GM23338 (cell line): ENCODE measurements around the gene ENTPD5. TPM values are rescaled to one million over a fixed set of nuclear protein-coding genes. Genes with fewer than 3 reads are reported as not detected.

Experiments used
- ATAC-seq: fragments of 200-7000 bp; cut with Tn5 transposase; 3 replicates; pipeline ENCODE4 v1.9.1; 2020
- DNase-seq: peaks from one replicate; pipeline ENCODE4 v3.0.0-alpha.2; 2015; ENCODE audit warnings: low spot score
- H2AFZ ChIP-seq: fragments of 200-600 bp; sonication (generic); 2 replicates; pipeline ENCODE4 v1.8.0; 2016; ENCODE audit warnings: antibody characterized with exemption, mild to moderate bottlenecking, moderate library complexity
- H3F3A ChIP-seq: fragments of 200-600 bp; sonication (generic); replicated peaks from 2 replicates; pipeline ENCODE4 v1.8.0; 2017; ENCODE audit warnings: antibody characterized with exemption, mixed run types, low read depth
- H3K27ac ChIP-seq: fragments of 200-600 bp; sonication (generic); 2 replicates; pipeline ENCODE4 v1.6.1; 2016; ENCODE audit warnings: low read depth
- H3K27me3 ChIP-seq: fragments of 200-600 bp; sonication (generic); 2 replicates; pipeline ENCODE4 v1.8.0; 2016; ENCODE audit warnings: mild to moderate bottlenecking, mixed run types, moderate library complexity; ENCODE audit not compliant: insufficient read depth
- H3K36me3 ChIP-seq: fragments of 200-600 bp; sonication (generic); 2 replicates; pipeline ENCODE4 v1.8.0; 2016; ENCODE audit warnings: mild to moderate bottlenecking; ENCODE audit not compliant: insufficient read depth
- H3K4me1 ChIP-seq: fragments of 200-600 bp; sonication (generic); 2 replicates; pipeline ENCODE4 v1.8.0; 2016; ENCODE audit warnings: mild to moderate bottlenecking, moderate library complexity; ENCODE audit not compliant: insufficient read depth
- H3K4me2 ChIP-seq: fragments of 200-600 bp; sonication (generic); 2 replicates; pipeline ENCODE4 v1.7.1; 2017; ENCODE audit warnings: mixed run types
- H3K4me3 ChIP-seq: fragments of 200-600 bp; sonication (generic); 2 replicates; pipeline ENCODE4 v1.6.1; 2016; ENCODE audit warnings: mixed run types
- H3K79me2 ChIP-seq: fragments of 200-600 bp; sonication (generic); replicated peaks from 2 replicates; pipeline ENCODE4 v1.8.0; 2017; ENCODE audit warnings: mild to moderate bottlenecking; ENCODE audit not compliant: insufficient read depth
- H3K9me2 ChIP-seq: fragments of 200-600 bp; sonication (generic); 2 replicates; pipeline ENCODE4 v1.8.0; 2017; ENCODE audit not compliant: insufficient read depth
- H4K20me1 ChIP-seq: fragments of 200-600 bp; sonication (generic); replicated peaks from 2 replicates; pipeline ENCODE4 v1.8.0; 2017; ENCODE audit warnings: mild to moderate bottlenecking; ENCODE audit not compliant: insufficient read depth
- H3K27ac Mint-ChIP-seq: 2 replicates; pipeline ENCODE4 v1.8.0; 2020; ENCODE audit warnings: inconsistent platforms, mild to moderate bottlenecking, moderate library complexity, mixed read lengths
- H3K27me3 Mint-ChIP-seq: 3 replicates; pipeline ENCODE4 v1.8.0; 2022; ENCODE audit warnings: low read depth, mild to moderate bottlenecking, moderate library complexity, mixed read lengths, inconsistent platforms; ENCODE audit not compliant: insufficient read depth, poor library complexity
- H3K36me3 Mint-ChIP-seq: 3 replicates; pipeline ENCODE4 v1.8.0; 2021; ENCODE audit warnings: low read depth, mild to moderate bottlenecking, inconsistent platforms, moderate library complexity, mixed read lengths
- H3K4me1 Mint-ChIP-seq: 3 replicates; pipeline ENCODE4 v1.8.0; 2020; ENCODE audit warnings: mild to moderate bottlenecking, inconsistent platforms, mixed read lengths
- H3K4me3 Mint-ChIP-seq: 3 replicates; pipeline ENCODE4 v1.8.0; 2021; ENCODE audit warnings: moderate library complexity, mild to moderate bottlenecking, inconsistent platforms, mixed read lengths
- H3K9me3 Mint-ChIP-seq: 3 replicates; pipeline ENCODE4 v1.8.0; 2020; ENCODE audit warnings: moderate library complexity, mild to moderate bottlenecking, inconsistent platforms, mixed read lengths
- CREB1 ChIP-seq: fragments of 250-450 bp; sonication (Bioruptor Pico); IDR thresholded peaks from 2 replicates; pipeline ENCODE4 v1.5.0; 2020; ENCODE audit warnings: low read depth, mild to moderate bottlenecking, moderate library complexity
- CTCF ChIP-seq, 2 experiments: fragments of 200-600 bp in 1 of 2; sonication (generic) in 1 of 2; conservative IDR thresholded peaks; 2 replicates each; pipeline versions ENCODE4 v1.5.1 to v1.6.1; 2016 to 2017; ENCODE audit warnings: antibody characterized with exemption in 2 of 2, low read depth in 2 of 2, mild to moderate bottlenecking in 2 of 2, moderate library complexity in 1 of 2
- ETS1 ChIP-seq: IDR thresholded peaks from 2 replicates; pipeline ENCODE4 v1.6.1; 2016; ENCODE audit warnings: antibody characterized with exemption
- EZH2 ChIP-seq: fragments of 200-600 bp; sonication (generic); IDR thresholded peaks from one replicate; pipeline ENCODE4 v1.8.0; 2017; ENCODE audit warnings: antibody characterized with exemption, mild to moderate bottlenecking, low read depth; ENCODE audit not compliant: unreplicated experiment
- EZH2phosphoT487 ChIP-seq: fragments of 200-600 bp; sonication (generic); IDR thresholded peaks from one replicate; pipeline ENCODE4 v1.8.1; 2018; ENCODE audit warnings: antibody characterized with exemption; ENCODE audit not compliant: unreplicated experiment
- JUNB ChIP-seq: IDR thresholded peaks from one replicate; pipeline ENCODE4 v1.6.1; 2016; ENCODE audit warnings: antibody characterized with exemption; ENCODE audit not compliant: unreplicated experiment
- NANOG ChIP-seq: IDR thresholded peaks from 2 replicates; pipeline ENCODE4 v1.6.1; 2016; ENCODE audit warnings: antibody characterized with exemption, borderline replicate concordance
- POLR2AphosphoS5 ChIP-seq: IDR thresholded peaks from 2 replicates; pipeline ENCODE4 v1.6.1; 2016; ENCODE audit warnings: antibody characterized with exemption, low read depth
- REST ChIP-seq: IDR thresholded peaks from one replicate; pipeline ENCODE4 v1.6.1; 2018; ENCODE audit warnings: antibody characterized with exemption; ENCODE audit not compliant: unreplicated experiment
- STAT1 ChIP-seq: IDR thresholded peaks from one replicate; pipeline ENCODE4 v1.6.1; 2016; ENCODE audit warnings: antibody characterized with exemption; ENCODE audit not compliant: unreplicated experiment
- ZNF114 ChIP-seq: fragments of 250-450 bp; sonication (Bioruptor Pico); IDR thresholded peaks from 2 replicates; pipeline ENCODE4 v1.5.0; 2020; ENCODE audit warnings: mild to moderate bottlenecking, moderate library complexity
- ZNF331 ChIP-seq: fragments of 250-450 bp; sonication (Bioruptor Pico); IDR thresholded peaks from 2 replicates; pipeline ENCODE4 v1.5.0; 2020; ENCODE audit warnings: low read depth, mild to moderate bottlenecking, moderate library complexity
- ZNF462 ChIP-seq: fragments of 250-450 bp; sonication (Bioruptor Pico); IDR thresholded peaks from 2 replicates; pipeline ENCODE4 v1.5.0; 2020; ENCODE audit warnings: mild to moderate bottlenecking, moderate library complexity
- polyA plus RNA-seq: library from polyadenylated mRNA; unstranded; fragments of >200 nt; fragmentation: Nextera tagmentation; extraction: Ambion mirVana; gene quantifications from 2 replicates; pipeline ENCODE4 v1.2.1, GENCODE V29; 2016
- total RNA-seq: library from RNA; depleted of rRNA; stranded (reverse); fragments of >200 nt; shearing (Covaris generic); gene quantifications from 2 replicates; pipeline ENCODE4 v1.2.3, GENCODE V29; 2014

The ENTPD5 gene
- total and polyA plus RNA-seq, 2 experiments from 2014 or later: 4.6 to 5.5 TPM

GRCh38 chr14:74045522-74045921, 26.4 kb upstream of the ENTPD5 start:
- no peak overlapping the region for H3K4me3 Mint-ChIP-seq
- no peaks in the 10 kb centered on the region for H3K9me3 Mint-ChIP-seq
- Histone ChIP-seq H4K20me1 (no peaks in the 10 kb centered on the region), H3K27me3 (no peaks in the 10 kb centered on the region), H3K36me3 (no peaks in the 10 kb centered on the region), H3K4me1 (no peaks in the 10 kb centered on the region), H3K4me2 (no peak overlapping the region), H2AFZ (no peak overlapping the region), H3K4me3 (no peak overlapping the region), H3K9me2 (no peaks in the 10 kb centered on the region), H3K27ac (no peak overlapping the region), H3K79me2 (no peaks in the 10 kb centered on the region), H3F3A (no peaks in the 10 kb centered on the region)
- no peak overlapping the region for H3K27ac Mint-ChIP-seq
- H3K36me3 Mint-ChIP-seq: no peaks in the 10 kb centered on the region
- DNase-seq (no peak), ATAC-seq (no peak)
- TF ChIP-seq POLR2AphosphoS5: no peak
- no peak for TF ChIP-seq REST
- TF ChIP-seq ZNF114 (CRISPR knock-in tag): no peak
- TF ChIP-seq ETS1: no peak
- no peak for TF ChIP-seq CREB1 (CRISPR knock-in tag)
- no peak for TF ChIP-seq STAT1
- TF ChIP-seq ZNF331 (CRISPR knock-in tag): no peak
- TF ChIP-seq ZNF462: no peak
- no peak for TF ChIP-seq JUNB
- no peak for TF ChIP-seq EZH2phosphoT487
- no peak for TF ChIP-seq NANOG
- TF ChIP-seq EZH2: no peak
- no peak for TF ChIP-seq CTCF (conservative IDR thresholded peaks at IDR 0.05; ENCODE audit: low read depth in 2 of 2)
- H3K4me1 Mint-ChIP-seq: peaks cover 2% of the 10 kb centered on the region; the same call in 2 of the 3 replicates
- H3K27me3 Mint-ChIP-seq: peaks cover 2% of the 10 kb centered on the region
